ENCODE data around the gene RIOX2. TPM values are rescaled to one million over a fixed set of nuclear protein-coding genes. Genes with fewer than 3 reads are reported as not detected.
A peak's percentile ranks its signal among the peaks of the same experiment; 100 is the strongest.

Gene RIOX2
- total and polyA plus RNA-seq, 2 donors (not counting 1 experiment from before 2014, with no cell fraction given), result 18.5 to 23.6 TPM

GRCh38 chr3:97991293-97991682 is 19.1 kb upstream of the RIOX2 start:
- Histone ChIP-seq H3K4me1 (ENCODE audit: control insufficient read depth in 2 of 2, insufficient read depth in 2 of 2, low read length in 2 of 2) (no peaks in the 10 kb centered on the region), H3K27ac (ENCODE audit: low read length in 2 of 2) (no peak overlapping the region), H2AFZ (ENCODE audit: insufficient read depth, low read depth, low read length, poor library complexity, severe bottlenecking) (peak overlapping the region; percentile 14), H3K9me3 (ENCODE audit: control extremely low read depth in 1 of 3, control insufficient read depth in 2 of 3, insufficient read depth in 1 of 3, low read length in 2 of 3) (no peaks in the 10 kb centered on the region), H3K27me3 (replicated peaks in 1 of 4; ENCODE audit: control extremely low read depth in 1 of 4, control insufficient read depth in 3 of 4, insufficient read depth in 4 of 4, low read length in 3 of 4) (no peaks in the 10 kb centered on the region), H3K9ac (ENCODE audit: low read length) (no peak overlapping the region), H4K20me1 (ENCODE audit: control insufficient read depth, insufficient read depth, low read length, poor library complexity, severe bottlenecking) (no peaks in the 10 kb centered on the region), H3K4me3 (ENCODE audit: control extremely low read depth in 1 of 5, extremely low read depth in 1 of 5, insufficient read depth in 1 of 5, low read depth in 2 of 5, low read length in 4 of 5) (no peak overlapping the region), H3K4me2 (replicated peaks; ENCODE audit: low read depth, low read length, poor library complexity, severe bottlenecking) (no peak overlapping the region), H3K79me2 (ENCODE audit: control insufficient read depth, insufficient read depth, low read length) (no peaks in the 10 kb centered on the region), H3K36me3 (replicated peaks in 1 of 2; ENCODE audit: control extremely low read depth in 1 of 2, control insufficient read depth in 1 of 2, extremely low read depth in 1 of 2, insufficient read depth in 2 of 2, low read length in 1 of 2) (no peaks in the 10 kb centered on the region)
- no peak overlapping the region for H3K27ac Mint-ChIP-seq
- WGBS (ENCODE audit: insufficient coverage), result 60% methylated on average over 4 of the region's 5 CpGs
- H3K4me1 Mint-ChIP-seq, result no peaks in the 10 kb centered on the region
- DNase-seq (no peak), ATAC-seq (ENCODE audit: low read depth) (no peak)
- ChIA-PET POLR2A (no interaction called here), CTCF (no interaction called here)
- peaks cover 16% of the 10 kb centered on the region for H3K27me3 Mint-ChIP-seq
- no peaks in the 10 kb centered on the region for H3K9me3 Mint-ChIP-seq (ENCODE audit: insufficient read depth)
- no peak overlapping the region for H3K4me3 Mint-ChIP-seq
- intact Hi-C loops (cut with micrococcal nuclease), result no loop called here
- TF ChIP-seq CTCF (IDR thresholded peaks at IDR 0.05) (no peak), EZH2 (IDR thresholded peaks at IDR 0.05; ENCODE audit: borderline replicate concordance, insufficient read depth, low read depth, low read length, poor library complexity, severe bottlenecking) (no peak)

GRCh38 chr3:97990624-97991292 is 18.5 kb upstream of the RIOX2 start:
- DNase-seq, result no peak
- no peaks in the 10 kb centered on the region for H4K20me1 ChIP-seq (ENCODE audit: control insufficient read depth, insufficient read depth, low read length, poor library complexity, severe bottlenecking)
- no peaks in the 10 kb centered on the region for H3K4me1 ChIP-seq (ENCODE audit: control insufficient read depth in 2 of 2, insufficient read depth in 2 of 2, low read length in 2 of 2)
- H3K27ac Mint-ChIP-seq, result no peak overlapping the region
- no peaks in the 10 kb centered on the region for H3K4me1 Mint-ChIP-seq
- ChIA-PET POLR2A (no interaction called here), CTCF (no interaction called here)
- no peak overlapping the region for H3K4me3 Mint-ChIP-seq
- H3K4me2 ChIP-seq (replicated peaks; ENCODE audit: low read depth, low read length, poor library complexity, severe bottlenecking), result no peak overlapping the region
- no peaks in the 10 kb centered on the region for H3K27me3 ChIP-seq (replicated peaks in 1 of 4; ENCODE audit: control extremely low read depth in 1 of 4, control insufficient read depth in 3 of 4, insufficient read depth in 4 of 4, low read length in 3 of 4)
- ATAC-seq (ENCODE audit: low read depth), result no peak
- no peaks in the 10 kb centered on the region for H3K9me3 Mint-ChIP-seq (ENCODE audit: insufficient read depth)
- H3K4me3 ChIP-seq (ENCODE audit: control extremely low read depth in 1 of 5, extremely low read depth in 1 of 5, insufficient read depth in 1 of 5, low read depth in 2 of 5, low read length in 4 of 5), result no peak overlapping the region
- H2AFZ ChIP-seq (ENCODE audit: insufficient read depth, low read depth, low read length, poor library complexity, severe bottlenecking), result peak overlapping the region; percentile 14
- H3K9me3 ChIP-seq (ENCODE audit: control extremely low read depth in 1 of 3, control insufficient read depth in 2 of 3, insufficient read depth in 1 of 3, low read length in 2 of 3), result no peaks in the 10 kb centered on the region
- TF ChIP-seq EZH2 (IDR thresholded peaks at IDR 0.05; ENCODE audit: borderline replicate concordance, insufficient read depth, low read depth, low read length, poor library complexity, severe bottlenecking), result no peak
- TF ChIP-seq CTCF (IDR thresholded peaks at IDR 0.05), result no peak
- no peak overlapping the region for H3K9ac ChIP-seq (ENCODE audit: low read length)
- no CpG with 5 or more reads among the region's 2 CpGs for WGBS (ENCODE audit: insufficient coverage)
- intact Hi-C loops (cut with micrococcal nuclease), result no loop called here
- H3K36me3 ChIP-seq (replicated peaks in 1 of 2; ENCODE audit: control extremely low read depth in 1 of 2, control insufficient read depth in 1 of 2, extremely low read depth in 1 of 2, insufficient read depth in 2 of 2, low read length in 1 of 2), result no peaks in the 10 kb centered on the region
- no peaks in the 10 kb centered on the region for H3K79me2 ChIP-seq (ENCODE audit: control insufficient read depth, insufficient read depth, low read length)
- H3K27me3 Mint-ChIP-seq, result peaks cover 19% of the 10 kb centered on the region
- H3K27ac ChIP-seq (ENCODE audit: low read length in 2 of 2), result no peak overlapping the region

All from B cell (primary cell).